H1 (cell line): ENCODE measurements around the gene MYO16. TPM values are rescaled to one million over a fixed set of nuclear protein-coding genes. Genes with fewer than 3 reads are reported as not detected.

ENCODE experiments used
- CTCF ChIA-PET: fragments of 300-600 bp; sonication (Branson Sonifier 250); formaldehyde crosslinking; loops from one replicate; lab custom pipeline; 2021; ENCODE audit not compliant: partially characterized antibody; lab: Charles Lee
- POLR2A ChIA-PET: fragments of 300-600 bp; sonication (Branson Sonifier 250); formaldehyde crosslinking; loops from one replicate; lab custom pipeline; 2021; ENCODE audit warnings: inconsistent platforms; ENCODE audit not compliant: partially characterized antibody; lab: Charles Lee
- DNase-seq, 2 experiments: peaks; one replicate each; pipeline versions ENCODE4 v3.0.0 to v3.0.0-alpha.2; 2010 to 2022; ENCODE audit warnings: low spot score in 2 of 2, low read depth in 1 of 2, mixed read lengths in 1 of 2
- FAIRE-seq: peaks from 2 replicates; lab custom pipeline; 2011; peaks lifted over from hg19 to GRCh38; lab: Jason Lieb, UNC
- H2AFZ ChIP-seq: 2 replicates; pipeline ENCODE4 v1.8.1; 2012; ENCODE audit warnings: low read length, inconsistent platforms
- H2AK5ac ChIP-seq: 2 replicates; pipeline ENCODE4 v1.6.1; 2013; ENCODE audit warnings: low read depth, low read length
- H2BK120ac ChIP-seq: replicated peaks from 2 replicates; pipeline ENCODE3; 2013; ENCODE audit warnings: low read depth, low read length, inconsistent platforms
- H2BK12ac ChIP-seq: 2 replicates; pipeline ENCODE4 v1.6.1; 2013; ENCODE audit warnings: low read depth, low read length
- H2BK15ac ChIP-seq: 2 replicates; pipeline ENCODE4 v1.6.1; 2013; ENCODE audit warnings: low read length
- H2BK20ac ChIP-seq: 2 replicates; pipeline ENCODE4 v1.6.1; 2013; ENCODE audit warnings: low read length
- H2BK5ac ChIP-seq: 2 replicates; pipeline ENCODE4 v1.6.1; 2013; ENCODE audit warnings: low read depth, low read length
- H3K14ac ChIP-seq: 2 replicates; pipeline ENCODE4 v1.6.1; 2013; ENCODE audit warnings: inconsistent platforms; ENCODE audit not compliant: insufficient read length
- H3K18ac ChIP-seq: 2 replicates; pipeline ENCODE4 v1.6.1; 2013; ENCODE audit warnings: low read length; ENCODE audit errors: extremely low read depth
- H3K23ac ChIP-seq: 2 replicates; pipeline ENCODE4 v1.6.1; 2013; ENCODE audit warnings: inconsistent platforms; ENCODE audit not compliant: insufficient read length
- H3K23me2 ChIP-seq: 2 replicates; pipeline ENCODE4 v1.6.1; 2013; ENCODE audit warnings: low read depth, low read length
- H3K27ac ChIP-seq: 2 replicates; pipeline ENCODE4 v1.6.1; 2011; ENCODE audit warnings: low read depth, low read length, inconsistent platforms
- H3K27me3 ChIP-seq, 4 experiments: replicated peaks in 1 of 4; 1 replicate in 1 of 4; 2 replicates in 3 of 4; pipeline versions ENCODE4 v1.6.1 to v1.8.1; 2011 to 2013; ENCODE audit warnings: low read length in 3 of 4, mild to moderate bottlenecking in 3 of 4, inconsistent platforms in 2 of 4, mixed read lengths in 2 of 4, moderate library complexity in 1 of 4; ENCODE audit not compliant: control insufficient read depth in 3 of 4, insufficient read depth in 3 of 4; ENCODE audit errors: extremely low read depth in 1 of 4
- H3K36me3 ChIP-seq, 4 experiments: 2 replicates each; pipeline versions ENCODE4 v1.6.1 to v1.8.1; 2011 to 2013; ENCODE audit warnings: mild to moderate bottlenecking in 4 of 4, low read length in 3 of 4, moderate library complexity in 2 of 4, control low read depth in 1 of 4, inconsistent platforms in 1 of 4; ENCODE audit not compliant: insufficient read depth in 4 of 4, control insufficient read depth in 2 of 4
- H3K4ac ChIP-seq: replicated peaks from 2 replicates; pipeline ENCODE3; 2013; ENCODE audit warnings: low read length, low read depth, mixed read lengths, inconsistent platforms; ENCODE audit not compliant: insufficient read length
- H3K4me1 ChIP-seq, 4 experiments: replicated peaks in 1 of 4; 1 replicate in 1 of 4; 2 replicates in 3 of 4; pipeline versions ENCODE4 v1.6.1 to v1.8.1; 2011 to 2013; ENCODE audit warnings: low read length in 3 of 4, inconsistent platforms in 2 of 4, mixed read lengths in 1 of 4; ENCODE audit not compliant: insufficient read depth in 4 of 4, control insufficient read depth in 3 of 4
- H3K4me2 ChIP-seq, 2 experiments: 2 replicates each; pipeline versions ENCODE4 v1.6.1 to v1.8.1; 2011 to 2013; ENCODE audit warnings: low read depth in 2 of 2, low read length in 2 of 2, control low read depth in 1 of 2, inconsistent platforms in 1 of 2, mild to moderate bottlenecking in 1 of 2; ENCODE audit not compliant: insufficient read depth in 1 of 2
- H3K4me3 ChIP-seq, 4 experiments: fragments of 200-600, 300-600 bp in 1 of 4; sonication (generic), shearing (Covaris generic), sonication (Bioruptor Twin) in 1 of 4; 2 replicates each; pipeline versions ENCODE4 v1.5.1 to v1.8.1; 2011 to 2016; ENCODE audit warnings: low read length in 4 of 4, low read depth in 3 of 4, control low read depth in 2 of 4, inconsistent platforms in 2 of 4, mild to moderate bottlenecking in 2 of 4, mixed read lengths in 1 of 4, moderate library complexity in 1 of 4; ENCODE audit not compliant: insufficient read depth in 2 of 4; ENCODE audit errors: extremely low read depth in 1 of 4
- H3K56ac ChIP-seq: replicated peaks from 2 replicates; pipeline ENCODE3; 2013; ENCODE audit warnings: low read depth, mild to moderate bottlenecking, mixed read lengths, low read length, inconsistent platforms; ENCODE audit not compliant: insufficient read length
- H3K79me1 ChIP-seq: 2 replicates; pipeline ENCODE4 v1.6.1; 2013; ENCODE audit warnings: low read depth, low read length, control low read depth
- H3K79me2 ChIP-seq, 2 experiments: 2 replicates each; pipeline versions ENCODE4 v1.6.1 to v1.8.1; 2012 to 2013; ENCODE audit warnings: low read length in 2 of 2, mild to moderate bottlenecking in 2 of 2, inconsistent platforms in 1 of 2; ENCODE audit not compliant: insufficient read depth in 2 of 2, control insufficient read depth in 1 of 2
- H3K9ac ChIP-seq, 4 experiments: replicated peaks in 1 of 4; 1 replicate in 1 of 4; 2 replicates in 3 of 4; pipeline versions ENCODE4 v1.6.1 to v1.8.1; 2011 to 2013; ENCODE audit warnings: low read depth in 3 of 4, low read length in 3 of 4, control low read depth in 2 of 4, mild to moderate bottlenecking in 2 of 4, moderate library complexity in 2 of 4, inconsistent platforms in 1 of 4; ENCODE audit errors: extremely low read depth in 1 of 4
- H3K9me3 ChIP-seq, 2 experiments: 2 replicates each; pipeline versions ENCODE4 v1.6.1 to v1.8.1; 2012 to 2013; ENCODE audit warnings: mild to moderate bottlenecking in 2 of 2, moderate library complexity in 2 of 2, control low read depth in 1 of 2, inconsistent platforms in 1 of 2, low read depth in 1 of 2, low read length in 1 of 2, mixed read lengths in 1 of 2; ENCODE audit not compliant: insufficient read depth in 2 of 2
- H4K20me1 ChIP-seq, 2 experiments: replicated peaks in 1 of 2; 2 replicates each; pipeline versions ENCODE3 to v1.8.1; 2011 to 2013; ENCODE audit warnings: inconsistent platforms in 2 of 2, low read length in 2 of 2, mild to moderate bottlenecking in 1 of 2; ENCODE audit not compliant: insufficient read depth in 2 of 2, control insufficient read depth in 1 of 2
- H4K5ac ChIP-seq: 2 replicates; pipeline ENCODE4 v1.6.1; 2013; ENCODE audit warnings: low read length, low read depth, mixed read lengths, inconsistent platforms; ENCODE audit not compliant: insufficient read length
- H4K8ac ChIP-seq: 2 replicates; pipeline ENCODE4 v1.8.0; 2013; ENCODE audit warnings: mild to moderate bottlenecking, moderate library complexity, low read length, inconsistent platforms; ENCODE audit not compliant: insufficient read depth; ENCODE audit errors: extremely low read depth
- H4K91ac ChIP-seq: replicated peaks from 2 replicates; pipeline ENCODE3; 2013; ENCODE audit warnings: low read length, mixed read lengths, inconsistent platforms; ENCODE audit not compliant: insufficient read length
- POU5F1 ChIP-seq: IDR thresholded peaks from 2 replicates; pipeline ENCODE4 v1.6.1; 2011; ENCODE audit warnings: low read depth, mild to moderate bottlenecking, low read length, moderate library complexity
- RAD21 ChIP-seq, 2 experiments: IDR thresholded peaks in 1 of 2; conservative IDR thresholded peaks in 1 of 2; 2 replicates each; pipeline ENCODE4 v1.6.1; 2011; ENCODE audit warnings: low read depth in 2 of 2, low read length in 2 of 2, improper control_type of control experiment in 1 of 2, inconsistent platforms in 1 of 2, mild to moderate bottlenecking in 1 of 2, moderate library complexity in 1 of 2
- WGBS, 2 experiments: shearing (Covaris generic) in 1 of 2; methylation state at CpG; one replicate each; pipeline versions ENCODE4 v1.1.6 to v1.1.7; 2013 to 2015; ENCODE audit warnings: low lambda C conversion rate in 2 of 2, mixed read lengths in 2 of 2, inconsistent platforms in 1 of 2, low coverage in 1 of 2, missing lambda C conversion rate in 1 of 2; ENCODE audit not compliant: insufficient replicate concordance in 2 of 2, insufficient coverage in 1 of 2, insufficient read length in 1 of 2; ENCODE audit errors: extremely low coverage in 1 of 2, missing lambda C conversion rate in 1 of 2; 5-methylcytosine and 5-hydroxymethylcytosine counted together
- polyA plus RNA-seq, 7 experiments: library from polyadenylated mRNA; depleted of rRNA in 3 of 7; stranded (reverse) in 5 of 7; unstranded in 2 of 7; fragments of >200 nt in 5 of 7; fragments of 200-250 nt in 2 of 7; gene quantifications; 1 replicate in 5 of 7; 2 replicates in 1 of 7; 4 replicates in 1 of 7; pipeline versions ENCODE4 v1.2.1 to v1.2.3, GENCODE V29; 2011 to 2013; ENCODE audit warnings: missing spikeins in 2 of 7, mixed read lengths in 2 of 7
- total RNA-seq: library from RNA; stranded (reverse); fragmentation: NEBNext Ultra II Directional; extraction: Animal tissue kit (Norgen Biotek cat#: 25700); gene quantifications from 2 replicates; pipeline ENCODE4 v1.2.1, GENCODE V29; 2021

MYO16 gene
- total and polyA plus RNA-seq, 2 of the 8 experiments (the other 6 are each of a cell fraction or from before 2014, with no cell fraction given) = 0.02 to 0.22 TPM

DNA sequence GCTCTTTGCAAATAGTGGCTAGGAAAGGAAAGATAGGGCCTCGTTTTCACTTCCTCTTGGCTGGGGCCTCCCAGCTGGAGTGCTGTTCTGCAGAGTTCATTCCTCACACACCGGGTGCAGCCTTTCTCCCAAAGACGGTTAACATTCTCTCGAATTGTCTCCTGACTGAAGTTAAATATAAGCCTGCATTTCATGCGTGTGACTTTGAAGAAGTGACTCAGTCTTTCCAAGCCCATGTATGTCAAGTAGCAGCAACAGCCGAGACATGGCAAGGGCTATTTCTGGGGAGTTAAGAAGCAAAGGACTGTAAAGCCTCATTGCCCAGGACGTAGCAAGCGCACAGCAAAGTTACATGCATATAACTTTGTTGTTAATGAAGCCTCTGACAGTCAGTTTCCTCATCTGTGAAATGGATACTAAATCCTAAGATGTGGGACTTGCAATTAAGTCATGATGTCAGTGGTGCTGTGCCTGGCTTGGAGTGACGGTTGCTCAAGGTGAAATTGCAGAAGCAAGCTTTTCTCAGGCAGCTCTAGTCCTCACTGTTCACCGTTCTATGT lies 502.4 kb downstream of the MYO16 start:
- no peak for FAIRE-seq
- Histone ChIP-seq H2BK120ac (no peak overlapping the region), H4K91ac (no peak overlapping the region), H3K23me2 (no peaks in the 10 kb centered on the region), H4K5ac (no peak overlapping the region), H3K27me3 (no peaks in the 10 kb centered on the region), H2AK5ac (no peak overlapping the region), H2BK20ac (no peak overlapping the region), H3K4me2 (no peak overlapping the region), H3K79me2 (no peaks in the 10 kb centered on the region), H4K20me1 (no peaks in the 10 kb centered on the region), H2AFZ (peak overlapping the region; percentile 64; the same call in 1 of the 2 replicates), H3K4ac (no peak overlapping the region), H2BK12ac (no peak overlapping the region), H3K56ac (no peak overlapping the region), H3K36me3 (no peaks in the 10 kb centered on the region), H3K14ac (no peak overlapping the region), H3K18ac (no peak overlapping the region), H3K79me1 (no peaks in the 10 kb centered on the region), H3K23ac (no peak overlapping the region), H3K27ac (no peak overlapping the region), H3K9ac (no peak overlapping the region), H4K8ac (no peak overlapping the region), H3K9me3 (no peaks in the 10 kb centered on the region), H2BK15ac (no peak overlapping the region), H3K4me3 (no peak overlapping the region), H2BK5ac (no peak overlapping the region), H3K4me1 (peaks cover 0 to 12% (median 1%) of the 10 kb centered on the region in 4 experiments; a peak in 2 of 7 replicates)
- no peak for DNase-seq
- ChIA-PET CTCF (interaction anchor here (1.1 kb wide), 1 partner anchor 65 kb away, joined by 4 read pairs; no protein-coding TSS in a partner anchor), POLR2A (no interaction called here)
- 57% methylated on average over 10 of the region's 10 CpGs; no CpG with 5 or more reads in 1 of the 2 experiments for WGBS, 2 experiments
- TF ChIP-seq RAD21 (IDR thresholded peaks at IDR 0.05 in 1 of 2, conservative IDR thresholded peaks at IDR 0.05 in 1 of 2; ENCODE audit: low read depth in 2 of 2, low read length in 2 of 2) (0 out of 4 replicates have a peak, but pooled peaks of 1 of the 2 experiments have one; percentile 6), POU5F1 (no peak)
